GM19438 (cell line): ENCODE measurements around the gene CDK9.

ENCODE experiments used
- ATAC-seq: cut with Tn5 transposase; IDR thresholded peaks from one replicate; pipeline ENCODE4 v1.9.1; 2021; ENCODE audit warnings: low read depth; ENCODE audit not compliant: unreplicated experiment

The CDK9 gene

DNA sequence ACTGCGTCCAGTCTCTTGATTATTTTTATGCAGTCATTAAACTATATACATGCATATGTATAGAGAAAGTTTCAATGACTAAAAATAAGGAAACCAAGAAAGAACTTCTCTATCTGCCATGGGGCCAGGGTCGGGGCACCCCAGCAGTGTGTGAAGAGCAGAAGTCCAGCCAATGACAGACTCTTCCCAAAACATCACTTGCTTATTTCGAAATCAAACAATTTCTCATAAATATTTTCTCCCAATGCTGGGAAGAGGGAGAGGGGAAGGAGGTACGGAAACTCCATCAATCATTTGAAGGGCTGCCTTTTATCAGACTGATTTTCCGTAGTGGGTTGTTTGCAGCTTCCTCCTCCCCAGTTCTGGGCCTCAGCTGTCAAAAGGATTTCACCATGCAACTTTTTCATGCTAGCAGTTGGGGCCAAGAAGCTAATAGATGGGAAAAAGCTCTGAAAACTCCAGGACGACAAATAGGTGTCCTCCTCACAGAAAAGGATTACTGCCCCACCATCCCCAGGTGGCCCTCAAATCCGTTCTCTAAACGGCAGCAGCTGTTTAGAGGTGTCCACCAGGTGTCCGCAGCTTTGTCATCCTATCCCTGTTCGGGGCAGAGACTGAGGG lies 16.2 kb downstream of the CDK9 start:
- ATAC-seq = peak; percentile 34

DNA sequence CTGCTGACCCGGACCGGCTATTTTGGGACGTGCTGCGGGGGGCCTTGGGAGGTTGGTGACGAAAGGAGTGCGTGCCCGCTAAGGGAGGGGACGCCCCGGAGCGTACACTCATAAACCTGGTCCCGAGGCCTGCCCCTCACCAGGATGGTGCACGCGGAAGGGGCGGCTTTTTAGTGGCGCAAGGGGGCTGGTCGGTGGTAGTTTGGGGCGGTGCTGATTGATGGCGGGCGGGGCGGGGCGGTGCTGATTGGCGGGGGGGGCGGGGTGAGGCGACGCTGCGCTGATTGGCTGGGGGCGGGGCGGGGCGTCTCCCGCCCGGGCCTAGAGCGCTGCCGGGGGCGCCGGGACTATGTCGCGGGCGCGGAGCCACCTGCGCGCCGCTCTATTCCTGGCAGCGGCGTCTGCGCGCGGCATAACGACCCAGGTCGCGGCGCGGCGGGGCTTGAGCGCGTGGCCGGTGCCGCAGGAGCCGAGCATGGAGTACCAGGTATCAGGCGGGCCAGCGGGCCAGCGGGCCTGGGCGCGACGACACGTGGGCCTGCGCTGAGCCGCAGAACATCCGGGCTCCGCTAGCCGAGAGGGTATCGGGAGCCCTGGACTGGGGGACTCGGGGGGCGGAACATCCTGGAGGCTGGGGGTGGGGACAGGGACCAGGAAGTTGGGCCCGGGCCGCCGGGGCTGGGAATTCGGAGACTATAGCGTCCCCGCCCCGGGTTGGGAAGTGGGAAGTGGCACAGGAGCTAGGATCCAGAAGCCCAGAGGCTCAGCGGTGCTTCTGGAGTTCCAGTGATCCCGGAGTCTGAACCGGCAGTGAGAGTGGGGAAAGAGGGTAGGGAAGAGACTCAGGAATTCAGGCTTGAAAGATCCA lies 17.0 kb downstream of the CDK9 start, which contains the start of gene FPGS:
FPGS (plus strand) TSS at position 307 of the 868 bp plus-strand sequence; CDS start at position 350, 43 bp downstream.
- ATAC-seq = peak; percentile 78

DNA sequence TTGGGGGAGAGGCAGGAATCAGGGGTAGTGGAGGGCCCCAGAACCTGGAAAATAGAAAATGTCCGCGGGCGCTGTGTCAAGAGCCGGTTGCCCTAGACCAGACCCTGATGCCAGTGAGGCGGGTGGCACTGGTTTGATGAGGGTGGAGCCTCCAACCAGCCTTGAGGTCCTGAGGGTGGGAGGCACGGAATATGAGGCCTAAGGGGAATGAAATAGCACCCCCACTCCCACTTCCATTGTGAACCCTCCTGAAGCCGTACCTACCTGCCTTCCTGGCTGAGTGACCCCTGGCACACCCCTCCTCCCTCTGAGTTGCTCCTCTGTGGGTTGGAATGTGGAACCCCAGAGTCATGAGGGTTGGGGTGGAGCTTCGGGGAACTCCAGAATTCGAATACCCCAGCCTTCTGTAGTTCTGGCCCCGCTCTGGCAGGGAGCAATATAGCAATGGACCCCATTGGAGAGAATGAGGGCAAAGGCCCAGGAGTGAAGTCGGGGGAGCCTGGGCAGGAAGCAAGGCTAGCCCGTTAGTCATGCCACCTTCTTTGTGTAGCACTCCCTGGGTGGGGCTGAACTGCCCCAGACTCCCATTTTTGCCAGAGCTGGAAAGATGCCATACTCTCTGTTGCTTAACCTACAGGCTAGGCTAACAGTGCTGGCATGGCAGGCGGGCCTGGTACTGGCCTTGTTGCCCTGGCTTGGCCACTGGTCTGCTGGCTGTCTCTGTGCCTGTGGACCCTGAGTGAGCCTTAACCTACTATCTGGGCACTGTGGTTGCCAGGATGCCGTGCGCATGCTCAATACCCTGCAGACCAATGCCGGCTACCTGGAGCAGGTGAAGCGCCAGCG lies 17.9 kb downstream of the CDK9 start:
- no peak for ATAC-seq

DNA sequence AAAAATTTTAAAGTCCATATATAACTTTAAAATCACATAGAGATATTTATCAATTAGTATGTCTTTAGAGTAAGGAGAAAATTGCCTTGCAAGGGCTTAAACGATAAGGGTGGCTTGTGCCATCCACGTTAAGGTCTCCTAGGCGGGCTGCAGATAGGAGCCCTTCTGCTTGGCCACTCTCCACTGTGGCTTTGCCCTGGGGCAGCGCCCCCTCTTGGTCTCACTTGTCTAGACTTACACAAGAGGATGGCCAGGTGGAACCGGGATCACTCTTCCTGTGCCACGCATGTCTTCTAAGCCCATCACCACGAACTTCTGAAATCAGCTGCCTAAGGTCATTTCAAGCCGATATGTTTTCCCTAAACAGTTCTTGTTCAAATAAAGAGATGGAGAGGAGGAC lies 19.8 kb downstream of the CDK9 start:
- ATAC-seq = no peak

DNA sequence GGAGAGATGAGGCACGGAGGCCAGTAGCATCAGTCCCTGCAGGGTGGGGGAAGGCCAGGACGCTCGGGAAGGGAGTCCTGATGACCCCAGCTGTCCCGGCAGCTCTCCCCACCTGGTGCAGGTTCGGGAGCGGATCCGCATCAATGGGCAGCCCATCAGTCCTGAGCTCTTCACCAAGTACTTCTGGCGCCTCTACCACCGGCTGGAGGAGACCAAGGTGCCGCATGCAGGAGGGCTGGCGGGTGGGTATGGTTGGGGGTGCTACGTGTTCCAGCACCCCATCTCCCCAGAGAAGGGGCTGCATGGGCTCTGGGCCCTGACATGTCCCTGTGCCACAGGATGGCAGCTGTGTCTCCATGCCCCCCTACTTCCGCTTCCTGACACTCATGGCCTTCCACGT lies 21.0 kb downstream of the CDK9 start:
- ATAC-seq = no peak

DNA sequence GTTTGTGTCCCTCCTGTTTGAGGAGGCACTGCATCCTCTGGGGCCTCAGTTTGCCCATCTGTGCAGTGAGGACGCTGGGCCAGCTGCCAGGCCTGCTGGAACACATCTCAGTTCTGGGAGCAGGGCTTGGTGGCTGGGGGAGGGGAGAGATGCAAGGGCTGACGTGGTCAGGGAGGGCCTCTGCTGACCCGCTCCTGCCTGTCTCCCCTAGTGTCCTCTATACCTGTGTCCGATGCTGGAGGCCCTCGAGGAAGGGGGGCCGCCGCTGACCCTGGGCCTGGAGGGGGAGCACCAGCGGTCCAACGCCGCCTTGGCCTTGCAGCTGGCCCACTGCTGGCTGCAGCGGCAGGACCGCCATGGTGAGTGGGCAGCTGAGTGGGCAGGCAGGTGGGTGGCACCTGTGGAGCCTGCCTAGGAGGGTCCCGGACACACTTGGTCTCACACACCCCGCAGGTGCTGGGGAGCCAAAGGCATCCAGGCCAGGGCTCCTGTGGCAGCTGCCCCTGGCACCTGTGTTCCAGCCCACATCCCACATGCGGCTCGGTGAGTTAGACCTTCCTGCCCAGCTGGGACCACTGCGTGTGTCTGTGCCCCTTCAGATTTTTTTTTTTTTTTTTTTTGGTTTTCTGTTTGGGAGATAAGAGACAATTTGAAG lies 22.6 kb downstream of the CDK9 start:
- no peak for ATAC-seq

DNA sequence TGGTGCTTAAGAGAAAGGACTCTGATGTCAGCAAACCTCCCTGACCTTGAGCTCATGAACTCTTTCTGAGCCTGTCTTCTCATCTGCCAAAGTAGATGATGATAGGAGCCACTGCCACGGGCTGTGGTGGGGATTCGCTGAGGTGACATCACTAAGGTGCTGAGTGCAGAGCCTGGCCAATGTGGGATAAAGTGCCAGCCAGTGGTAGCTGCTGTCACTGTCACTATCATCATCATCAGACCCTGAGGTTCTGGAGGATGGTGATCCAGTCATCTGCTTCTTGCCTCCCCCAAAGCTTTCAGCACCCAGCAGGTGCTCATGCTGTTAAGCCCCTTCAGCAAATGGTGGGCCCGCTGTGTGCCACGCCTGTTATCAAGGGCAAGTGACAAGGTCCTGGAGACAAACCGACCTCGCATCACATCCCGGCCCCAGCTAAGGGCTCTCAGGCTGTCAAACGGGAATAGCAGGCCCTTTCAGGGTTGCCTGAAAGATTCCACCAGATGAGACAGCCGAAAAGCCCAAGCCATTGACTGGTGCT lies 23.2 kb downstream of the CDK9 start:
- no peak for ATAC-seq

DNA sequence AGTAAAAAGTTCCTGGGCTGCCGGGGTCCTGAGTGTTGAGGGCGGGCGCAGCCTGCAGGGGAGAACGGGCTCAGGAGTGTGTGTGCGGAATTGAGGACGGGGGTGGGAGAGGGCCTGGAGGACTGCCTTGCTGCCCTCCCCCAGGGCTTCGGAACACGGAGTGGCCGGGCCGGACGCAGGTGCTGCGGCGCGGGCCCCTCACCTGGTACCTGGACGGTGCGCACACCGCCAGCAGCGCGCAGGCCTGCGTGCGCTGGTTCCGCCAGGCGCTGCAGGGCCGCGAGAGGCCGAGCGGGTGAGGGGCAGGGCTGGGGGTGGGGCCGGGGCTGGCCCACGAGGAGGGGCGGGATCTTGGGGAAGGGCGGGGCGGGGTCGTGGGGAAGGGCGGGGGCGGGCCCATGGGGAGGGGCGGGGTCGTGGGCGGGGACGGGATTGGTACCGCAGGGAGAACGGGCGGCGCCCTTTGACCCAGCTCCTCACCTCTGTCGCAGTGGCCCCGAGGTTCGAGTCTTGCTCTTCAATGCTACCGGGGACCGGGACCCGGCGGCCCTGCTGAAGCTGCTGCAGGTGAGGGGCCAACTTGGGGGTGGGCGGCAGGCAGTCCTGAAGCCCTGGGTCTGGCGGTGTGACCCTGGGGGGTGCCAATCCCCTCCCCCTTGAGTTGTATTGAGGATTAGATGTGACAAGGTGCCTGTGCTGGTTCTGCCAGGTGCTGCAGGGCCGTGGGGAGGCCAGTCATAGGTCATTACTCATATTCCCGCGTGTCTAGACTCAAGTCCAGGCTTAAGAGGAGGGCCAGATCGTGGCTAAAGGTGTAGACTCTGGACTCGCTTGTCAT lies 23.9 kb downstream of the CDK9 start:
- ATAC-seq = no peak

DNA sequence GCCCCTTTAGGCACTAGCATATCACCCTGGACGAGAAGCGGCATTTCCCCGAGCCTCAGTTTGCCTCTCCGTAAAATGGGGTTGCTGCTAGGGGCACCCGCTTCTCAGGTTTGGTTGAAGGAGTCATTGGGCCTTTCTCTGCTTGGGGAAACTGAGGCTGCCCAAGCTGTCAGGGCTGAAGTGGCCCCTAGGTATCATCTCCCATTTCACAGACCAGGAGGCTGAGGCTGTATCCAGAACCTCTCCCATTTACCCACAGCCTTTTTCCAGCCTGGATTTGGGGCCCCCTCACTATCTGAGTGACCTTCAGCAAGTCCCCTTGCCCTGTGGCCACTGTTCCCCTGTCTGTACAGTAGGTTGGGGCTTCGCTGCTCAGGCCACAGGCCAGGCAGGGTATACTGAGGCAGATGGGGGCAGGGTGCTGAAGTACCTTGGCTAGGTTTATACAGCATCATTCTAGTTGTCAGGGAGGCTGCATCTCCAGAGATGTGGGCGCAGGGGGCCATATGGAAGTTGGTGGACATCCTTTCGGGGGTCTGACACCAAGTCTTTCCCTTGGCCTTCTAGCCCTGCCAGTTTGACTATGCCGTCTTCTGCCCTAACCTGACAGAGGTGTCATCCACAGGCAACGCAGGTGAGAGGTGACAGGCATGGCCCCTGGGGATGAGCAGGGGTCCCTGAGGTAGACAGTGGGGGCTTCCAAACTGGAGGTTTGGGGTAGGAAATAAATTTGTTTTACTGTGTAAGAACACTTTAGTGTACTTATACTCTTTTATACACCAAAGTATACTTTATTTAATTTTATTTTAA lies 24.7 kb downstream of the CDK9 start:
- ATAC-seq = no peak

DNA sequence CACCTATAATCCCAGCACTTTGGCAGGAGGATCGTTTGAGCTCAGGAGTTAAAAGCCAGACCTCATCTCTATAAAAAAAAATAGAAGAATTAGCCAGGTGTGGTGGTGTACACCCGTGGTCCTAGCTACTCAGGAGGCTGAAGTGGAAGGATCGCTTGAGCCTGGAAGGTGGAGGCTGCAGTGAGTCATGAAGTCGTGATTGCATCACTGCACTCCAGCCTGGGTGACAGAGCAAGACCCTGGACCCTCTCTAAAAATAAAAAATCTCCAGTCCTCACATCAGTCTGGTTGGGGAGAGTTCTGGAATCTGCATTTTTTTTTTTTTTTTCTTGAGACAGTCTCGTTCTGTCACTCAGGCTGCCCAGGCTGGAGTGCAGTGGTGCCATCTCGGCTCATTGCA lies 26.2 kb downstream of the CDK9 start:
- no peak for ATAC-seq

DNA sequence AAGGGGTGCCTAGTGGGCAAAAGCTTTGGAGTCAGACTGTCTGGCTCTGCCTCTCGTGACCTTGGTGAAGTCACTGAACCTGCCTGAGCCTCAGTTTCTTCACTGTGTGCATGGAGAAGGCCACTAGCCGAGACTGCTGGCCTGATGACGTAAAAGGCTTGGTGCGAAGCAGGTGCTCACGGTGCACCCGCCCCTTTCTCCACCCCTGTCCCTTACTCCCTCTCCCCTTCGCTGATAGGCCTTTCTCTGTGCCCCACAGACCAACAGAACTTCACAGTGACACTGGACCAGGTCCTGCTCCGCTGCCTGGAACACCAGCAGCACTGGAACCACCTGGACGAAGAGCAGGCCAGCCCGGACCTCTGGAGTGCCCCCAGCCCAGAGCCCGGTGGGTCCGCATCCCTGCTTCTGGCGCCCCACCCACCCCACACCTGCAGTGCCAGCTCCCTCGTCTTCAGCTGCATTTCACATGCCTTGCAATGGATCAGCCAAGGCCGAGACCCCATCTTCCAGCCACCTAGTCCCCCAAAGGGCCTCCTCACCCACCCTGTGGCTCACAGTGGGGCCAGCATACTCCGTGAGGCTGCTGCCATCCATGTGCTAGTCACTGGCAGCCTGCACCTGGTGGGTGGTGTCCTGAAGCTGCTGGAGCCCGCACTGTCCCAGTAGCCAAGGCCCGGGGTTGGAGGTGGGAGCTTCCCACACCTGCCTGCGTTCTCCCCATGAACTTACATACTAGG lies 27.3 kb downstream of the CDK9 start:
- ATAC-seq = no peak

DNA sequence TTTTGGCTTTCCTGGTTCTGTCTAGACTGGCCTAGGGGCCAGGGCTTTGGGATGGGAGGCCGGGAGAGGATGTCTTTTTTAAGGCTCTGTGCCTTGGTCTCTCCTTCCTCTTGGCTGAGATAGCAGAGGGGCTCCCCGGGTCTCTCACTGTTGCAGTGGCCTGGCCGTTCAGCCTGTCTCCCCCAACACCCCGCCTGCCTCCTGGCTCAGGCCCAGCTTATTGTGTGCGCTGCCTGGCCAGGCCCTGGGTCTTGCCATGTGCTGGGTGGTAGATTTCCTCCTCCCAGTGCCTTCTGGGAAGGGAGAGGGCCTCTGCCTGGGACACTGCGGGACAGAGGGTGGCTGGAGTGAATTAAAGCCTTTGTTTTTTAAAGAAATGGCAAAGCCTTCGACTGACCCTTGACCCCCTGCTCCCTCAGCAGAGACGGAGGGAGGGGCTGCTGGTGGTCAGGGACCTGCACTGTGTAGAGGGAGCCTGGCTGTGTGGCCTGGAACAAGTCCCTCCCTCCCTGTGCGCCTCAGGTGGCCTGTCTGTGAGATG lies 27.9 kb downstream of the CDK9 start:
- no peak for ATAC-seq

DNA sequence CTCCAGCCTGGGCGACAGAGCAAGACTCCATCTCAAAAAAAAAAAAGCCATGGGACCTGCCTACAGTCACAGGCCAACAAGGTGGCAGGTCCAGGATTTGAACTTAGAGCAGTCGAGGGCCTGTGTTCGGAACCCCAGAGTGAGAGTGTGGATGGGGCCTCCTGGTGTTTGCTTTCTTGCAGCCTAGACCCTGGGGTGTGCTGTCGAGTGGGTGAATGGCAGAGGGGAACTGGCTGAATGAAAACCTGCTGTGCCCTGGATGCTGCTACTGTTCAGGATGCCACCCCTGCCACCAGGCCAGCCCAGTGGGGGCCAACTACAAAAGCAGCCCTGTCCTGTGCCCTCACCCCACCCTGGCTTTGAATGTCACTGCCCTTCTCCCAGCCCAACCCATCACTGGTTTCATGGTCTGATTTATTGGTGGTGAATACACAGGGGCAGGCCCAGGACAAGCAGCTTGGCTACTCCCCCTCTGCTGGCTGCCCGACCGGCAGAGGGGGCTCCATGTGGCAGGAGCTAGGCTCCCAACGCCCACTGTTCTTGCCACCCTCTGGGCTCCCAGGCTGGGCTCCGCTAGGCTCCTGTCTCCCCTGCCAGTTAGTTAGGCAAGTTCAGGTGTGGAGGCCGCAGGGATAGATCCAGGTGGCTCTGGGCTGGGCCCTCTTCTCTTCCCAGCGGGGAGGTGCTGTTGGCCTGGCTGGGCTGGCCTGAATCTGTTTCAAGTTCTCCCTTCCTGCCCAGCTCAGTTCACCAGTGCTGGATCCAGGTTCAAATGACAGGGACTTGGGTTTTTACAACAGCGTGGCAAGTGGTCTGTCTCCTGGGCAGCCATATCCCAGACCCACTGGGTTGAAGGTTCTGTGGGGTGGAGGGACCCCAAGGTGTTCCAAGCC lies 29.0 kb downstream of the CDK9 start:
- ATAC-seq = no peak

DNA sequence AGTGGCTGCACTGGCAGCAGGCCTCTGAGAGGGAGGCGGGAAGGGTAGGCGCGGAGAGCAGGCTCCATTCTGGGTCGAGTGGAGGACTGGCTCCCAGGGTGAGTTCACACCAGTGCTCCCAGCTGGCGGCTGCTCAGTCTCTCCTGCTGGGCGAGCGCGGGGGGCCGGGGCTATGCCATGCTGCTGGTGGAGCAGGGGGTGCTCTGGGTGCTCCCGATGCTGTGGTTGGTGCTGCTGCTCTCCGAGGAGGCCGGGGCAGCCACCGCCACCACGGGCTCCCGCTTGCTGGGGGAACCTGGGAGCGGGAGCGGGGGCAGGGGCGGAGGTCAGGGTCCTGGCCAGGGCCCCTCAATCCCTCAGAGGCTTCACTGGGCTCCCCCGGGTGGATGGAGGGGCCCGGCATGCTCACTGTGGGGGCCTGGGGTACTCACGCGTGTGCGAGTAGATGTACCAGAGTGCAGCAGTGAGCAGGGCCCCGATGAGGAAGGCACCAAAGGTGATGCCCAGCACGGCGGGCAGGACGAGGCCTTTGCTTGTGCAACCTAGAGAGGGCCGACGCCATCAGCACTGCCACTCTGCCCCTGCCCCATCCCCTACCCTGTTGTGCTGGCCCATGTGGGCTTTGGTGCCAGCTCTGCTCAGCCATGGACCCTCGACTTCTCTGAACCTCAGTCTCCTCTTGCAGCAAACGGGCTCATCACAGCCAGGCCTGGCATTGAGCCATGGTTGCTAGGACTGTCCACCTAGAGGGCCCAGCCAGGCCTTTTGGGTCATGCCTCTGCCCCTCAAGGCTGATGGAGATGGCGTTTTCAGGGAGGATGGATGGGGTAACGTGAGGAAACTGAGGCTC lies 29.9 kb downstream of the CDK9 start:
- ATAC-seq = no peak

DNA sequence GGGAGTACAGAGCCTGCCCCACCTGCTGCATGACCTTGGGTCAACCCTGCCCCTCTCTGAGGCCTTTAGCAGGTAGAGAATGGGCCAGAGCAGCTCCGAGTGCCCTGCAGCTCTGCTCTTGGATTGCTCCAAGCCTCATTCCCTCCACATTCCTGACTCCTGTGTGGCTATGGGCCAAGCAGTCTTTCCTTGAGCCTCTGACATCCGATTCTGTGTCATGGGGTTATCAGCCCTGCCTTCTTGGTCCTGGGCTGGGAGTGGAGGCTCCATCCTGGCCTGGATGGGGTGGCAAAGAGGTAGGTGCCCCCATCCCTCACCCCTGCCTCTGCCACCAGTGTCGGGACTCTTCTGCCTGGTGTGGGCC lies 30.5 kb downstream of the CDK9 start:
- ATAC-seq = no peak

DNA sequence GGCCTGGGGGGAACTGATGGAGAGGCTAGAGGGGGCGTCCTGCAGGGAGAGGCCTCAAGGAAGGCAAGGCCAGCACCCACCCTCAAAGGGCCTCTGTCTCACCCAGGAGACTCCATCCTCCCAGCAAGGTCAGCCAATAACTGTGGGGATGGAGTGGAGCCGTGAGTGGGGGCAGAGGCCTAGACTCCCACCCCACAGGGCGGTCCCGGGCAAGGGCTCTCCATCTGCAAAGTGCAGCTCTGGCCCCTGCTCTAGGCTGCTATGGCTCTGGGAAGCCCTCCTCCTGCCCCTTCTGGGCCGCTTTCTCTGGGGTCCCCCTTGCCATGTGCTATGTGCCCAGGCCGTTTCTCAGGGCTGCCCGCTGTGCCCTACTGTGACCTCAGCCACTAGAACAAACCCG lies 30.9 kb downstream of the CDK9 start:
- ATAC-seq = no peak
